ENCODE data around the gene DDX39A.

DDX39A gene

GRCh38 chr19:14435320-14436050, 16.3 kb upstream of the DDX39A start:
- no peak for TF ChIP-seq CTCF (conservative IDR thresholded peaks at IDR 0.05; ENCODE audit: low read depth, low read length)
- Histone ChIP-seq H2AFZ (ENCODE audit: low read depth) (no peak overlapping the region), H3K4me2 (no peak overlapping the region), H3K36me3 (ENCODE audit: insufficient read depth) (no peaks in the 10 kb centered on the region), H3K79me2 (ENCODE audit: insufficient read depth, low read depth) (no peaks in the 10 kb centered on the region), H3K27ac (no peak overlapping the region), H3K4me1 (ENCODE audit: low read depth, poor library complexity, severe bottlenecking) (no peaks in the 10 kb centered on the region), H3K9ac (no peak overlapping the region), H4K20me1 (ENCODE audit: insufficient read depth) (no peaks in the 10 kb centered on the region), H3K27me3 (ENCODE audit: insufficient read depth, low read depth) (no peaks in the 10 kb centered on the region), H3K4me3 (IDR thresholded peaks at IDR 0.05; ENCODE audit: insufficient read depth, low read depth, low read length) (no peak overlapping the region)

DNA sequence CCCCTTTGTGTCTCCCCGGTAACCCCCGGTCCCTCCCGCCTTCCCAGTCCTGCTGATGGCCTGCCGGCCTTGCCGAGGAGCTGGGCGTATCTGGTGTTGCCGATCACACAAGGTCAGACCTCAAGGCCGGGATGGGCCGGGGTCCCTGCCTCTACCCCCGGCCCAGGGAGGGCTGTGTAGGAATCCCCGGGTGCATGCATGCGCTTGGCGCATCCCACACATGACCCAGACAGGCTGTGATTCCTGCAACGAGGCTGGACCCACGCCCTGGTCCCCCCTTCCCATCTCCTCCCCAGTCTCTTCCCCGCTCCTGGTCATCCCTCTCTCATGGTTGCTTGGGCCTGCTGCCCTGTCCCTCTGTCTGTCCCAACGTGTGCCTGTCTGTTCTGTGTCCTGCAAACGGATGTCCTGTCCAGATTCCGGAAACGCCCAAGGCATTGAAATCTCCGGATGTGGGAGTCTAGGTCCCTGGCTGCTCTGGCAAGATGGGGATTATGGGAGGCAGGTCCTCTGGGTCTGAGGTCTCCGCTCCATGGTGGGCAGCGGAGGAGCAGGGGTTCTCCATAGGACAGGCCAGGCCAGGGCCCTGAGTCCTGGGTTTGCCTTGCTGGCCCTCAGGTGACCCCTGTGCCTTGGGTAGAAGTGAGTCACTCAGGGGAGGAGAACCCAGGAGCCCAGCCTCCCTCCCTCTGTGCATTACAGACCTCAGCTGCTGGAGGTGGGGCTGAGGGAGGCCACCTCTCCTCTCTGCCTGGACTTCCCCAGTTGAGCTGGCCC, 15.6 kb upstream of the DDX39A start:
- H3K27me3 ChIP-seq (ENCODE audit: insufficient read depth, low read depth), result no peaks in the 10 kb centered on the region
- TF ChIP-seq CTCF (conservative IDR thresholded peaks at IDR 0.05; ENCODE audit: low read depth, low read length), result no peak
- H3K27ac ChIP-seq, result no peak overlapping the region
- H2AFZ ChIP-seq (ENCODE audit: low read depth), result no peak overlapping the region; the same call in 1 of the 2 replicates
- H4K20me1 ChIP-seq (ENCODE audit: insufficient read depth), result no peaks in the 10 kb centered on the region
- H3K36me3 ChIP-seq (ENCODE audit: insufficient read depth), result no peaks in the 10 kb centered on the region
- H3K9ac ChIP-seq, result no peak overlapping the region
- no peak overlapping the region for H3K4me3 ChIP-seq (IDR thresholded peaks at IDR 0.05; ENCODE audit: insufficient read depth, low read depth, low read length)
- H3K4me2 ChIP-seq, result no peak overlapping the region
- H3K79me2 ChIP-seq (ENCODE audit: insufficient read depth, low read depth), result no peaks in the 10 kb centered on the region
- no peaks in the 10 kb centered on the region for H3K4me1 ChIP-seq (ENCODE audit: low read depth, poor library complexity, severe bottlenecking)

DNA sequence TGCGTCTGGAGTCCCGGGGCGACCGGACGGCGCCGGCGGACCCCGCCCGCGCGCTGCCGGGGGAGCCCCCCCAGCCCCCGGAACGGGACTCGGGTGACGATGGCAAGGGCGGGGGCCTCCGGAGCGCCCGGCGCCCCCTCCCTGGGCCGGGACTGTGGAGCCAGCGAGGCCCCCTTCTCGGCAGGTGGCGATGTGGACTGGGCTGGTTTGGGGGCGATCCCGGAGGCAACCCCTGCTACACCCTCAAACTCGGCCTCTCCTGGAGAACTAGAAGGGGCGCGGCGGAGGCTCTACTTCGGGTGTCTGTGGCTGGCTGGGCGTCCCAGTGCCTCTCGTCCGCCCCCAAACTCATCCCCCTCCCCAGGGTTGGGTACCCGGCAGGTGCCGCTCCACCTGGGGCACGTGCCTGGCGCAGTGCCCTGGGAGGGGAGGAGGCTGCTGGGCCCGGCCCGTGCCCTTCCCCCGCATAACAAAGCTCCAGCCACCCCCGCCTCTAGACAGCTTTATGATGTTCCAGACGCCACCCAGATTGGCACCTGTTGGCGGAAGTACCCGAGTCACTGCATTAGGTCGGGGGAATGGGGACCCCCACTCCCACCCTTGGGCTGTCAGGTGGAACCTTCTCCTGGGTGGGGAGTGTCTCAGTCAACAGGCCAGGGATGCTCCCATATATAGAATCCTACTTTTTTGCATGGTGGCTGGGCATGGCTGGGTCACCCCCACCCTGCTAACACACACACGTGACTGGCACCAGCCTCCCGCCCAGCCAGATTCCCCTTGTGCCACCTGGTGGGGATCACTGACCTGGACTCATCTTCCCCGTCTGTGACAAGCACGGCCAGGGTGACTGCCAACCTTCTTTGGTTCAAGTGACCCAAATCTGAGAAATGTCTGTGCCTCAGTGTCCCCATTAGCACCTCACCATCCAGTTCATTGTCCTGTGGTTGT, 14.7 kb upstream of the DDX39A start:
- Histone ChIP-seq H2AFZ (ENCODE audit: low read depth) (peak overlapping the region; percentile 59), H3K4me2 (peak overlapping the region; percentile 51), H4K20me1 (ENCODE audit: insufficient read depth) (no peaks in the 10 kb centered on the region), H3K4me1 (ENCODE audit: low read depth, poor library complexity, severe bottlenecking) (no peaks in the 10 kb centered on the region), H3K79me2 (ENCODE audit: insufficient read depth, low read depth) (no peaks in the 10 kb centered on the region), H3K36me3 (ENCODE audit: insufficient read depth) (no peaks in the 10 kb centered on the region), H3K27me3 (ENCODE audit: insufficient read depth, low read depth) (no peaks in the 10 kb centered on the region), H3K4me3 (IDR thresholded peaks at IDR 0.05; ENCODE audit: insufficient read depth, low read depth, low read length) (no peak overlapping the region), H3K9ac (no peak overlapping the region; the same call in 1 of the 2 replicates), H3K27ac (no peak overlapping the region)
- TF ChIP-seq CTCF (conservative IDR thresholded peaks at IDR 0.05; ENCODE audit: low read depth, low read length), result no peak

DNA sequence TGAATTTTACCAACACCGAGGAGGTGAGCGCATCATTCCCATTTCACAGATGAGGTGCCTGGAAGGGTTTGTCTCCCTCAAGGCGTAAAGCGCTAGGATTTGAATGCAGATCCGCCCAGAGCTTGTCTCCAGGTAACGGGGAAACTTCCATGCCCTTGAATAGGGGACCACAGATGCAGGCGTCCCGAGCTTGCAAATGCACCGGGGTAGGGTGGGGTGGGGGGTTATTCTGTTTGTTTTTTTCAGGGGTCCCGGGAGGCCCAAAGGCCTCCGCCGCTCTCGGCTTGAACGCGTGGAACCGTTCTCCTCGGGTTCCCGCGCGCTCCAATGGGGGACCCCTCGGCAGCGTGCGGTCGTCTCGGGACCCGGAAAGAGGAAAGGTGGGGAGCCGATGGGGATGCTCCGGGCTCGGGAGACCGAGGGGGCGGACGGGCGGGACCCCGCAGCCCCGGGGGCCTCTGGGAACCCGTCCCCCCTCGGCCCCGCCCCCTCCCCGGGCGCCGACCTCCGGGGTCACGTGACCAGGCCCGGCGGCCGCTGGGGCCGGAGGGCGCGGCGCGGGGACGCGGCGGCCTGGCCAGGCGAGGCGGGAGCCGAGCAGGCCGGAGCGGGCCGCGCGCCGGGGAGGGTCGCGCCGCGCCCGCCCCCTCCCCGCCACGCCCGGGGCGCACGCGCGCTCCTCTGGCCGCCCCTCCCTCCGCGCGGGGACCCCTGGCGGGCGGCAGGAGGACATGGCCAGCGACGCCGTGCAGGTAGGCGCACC, 13.8 kb upstream of the DDX39A start, which contains the start of gene PKN1:
TSS of gene PKN1 (plus strand) at position 516 of the 763 bp plus-strand sequence. CDS start at position 732, 216 bp downstream.
- Histone ChIP-seq H3K36me3 (ENCODE audit: insufficient read depth) (no peaks in the 10 kb centered on the region), H3K27ac (no peak within 1 kb of the TSS), H3K9ac (peak within 1 kb of the TSS; percentile 1; the same call in 1 of the 2 replicates), H2AFZ (ENCODE audit: low read depth) (peak within 1 kb of the TSS; percentile 81), H3K4me3 (IDR thresholded peaks at IDR 0.05; ENCODE audit: insufficient read depth, low read depth, low read length) (no peak within 1 kb of the TSS), H3K79me2 (ENCODE audit: insufficient read depth, low read depth) (no peaks in the 10 kb centered on the region), H3K4me1 (ENCODE audit: low read depth, poor library complexity, severe bottlenecking) (no peaks in the 10 kb centered on the region), H4K20me1 (ENCODE audit: insufficient read depth) (no peaks in the 10 kb centered on the region), H3K27me3 (ENCODE audit: insufficient read depth, low read depth) (no peaks in the 10 kb centered on the region), H3K4me2 (peak within 1 kb of the TSS; percentile 52)
- no peak for TF ChIP-seq CTCF (conservative IDR thresholded peaks at IDR 0.05; ENCODE audit: low read depth, low read length)
